Activated CD4-positive, alpha-beta T cell treated with anti-CD3 and anti-CD28 coated beads for 36 hours (primary cell): ENCODE results near the gene ORC4. TPM values are rescaled to one million over a fixed set of nuclear protein-coding genes. Genes with fewer than 3 reads are reported as not detected.

ENCODE experiments used
- ATAC-seq: fragments of 200-7000 bp; cut with Tn5 transposase; one replicate; pipeline ENCODE4 v1.10.0; 2021; ENCODE audit warnings: mild to moderate bottlenecking, moderate library complexity
- CTCF ChIA-PET: fragments of 350-600 bp; sonication (Branson Sonifier 250); formaldehyde crosslinking; loops from one replicate; lab custom pipeline; 2021; ENCODE audit warnings: antibody characterized with exemption; lab: Charles Lee
- POLR2A ChIA-PET: fragments of 350-600 bp; sonication (Branson Sonifier 250); formaldehyde crosslinking; loops from one replicate; lab custom pipeline; 2021; ENCODE audit warnings: antibody characterized with exemption, inconsistent platforms; lab: Charles Lee
- DNase-seq: peaks from one replicate; pipeline ENCODE4 v3.0.0-alpha.2; 2020
- H3K27ac Mint-ChIP-seq: one replicate; pipeline ENCODE4 v1.8.0; 2021; ENCODE audit warnings: mixed read lengths
- H3K27me3 Mint-ChIP-seq: one replicate; pipeline ENCODE4 v1.8.0; 2021; ENCODE audit warnings: mixed read lengths
- H3K36me3 Mint-ChIP-seq: one replicate; pipeline ENCODE4 v1.8.0; 2021; ENCODE audit warnings: low read depth, mixed read lengths
- H3K4me1 Mint-ChIP-seq: one replicate; pipeline ENCODE4 v1.8.0; 2021; ENCODE audit warnings: mixed read lengths
- H3K4me3 Mint-ChIP-seq: one replicate; pipeline ENCODE4 v1.8.0; 2021; ENCODE audit warnings: mild to moderate bottlenecking, moderate library complexity, mixed read lengths
- H3K9me3 Mint-ChIP-seq: one replicate; pipeline ENCODE4 v1.8.0; 2021; ENCODE audit warnings: low read depth, mixed read lengths
- intact Hi-C, 2 experiments: fragments of 100-400 bp; cut with DNase I in 1 of 2; cut with micrococcal nuclease in 1 of 2; formaldehyde crosslinking; loops; one replicate each; pipeline versions ENCODE4 v1.14.2 to v1.15.1; 2022 to 2024; cut with DNase I, micrococcal nuclease
- total RNA-seq, 2 experiments: library from RNA; stranded (reverse); gene quantifications; one replicate each; pipeline ENCODE4 v1.2.3, GENCODE V29; 2021

ORC4 gene
- total RNA-seq, 2 experiments from 2014 or later: 41.2 to 41.8 TPM

DNA sequence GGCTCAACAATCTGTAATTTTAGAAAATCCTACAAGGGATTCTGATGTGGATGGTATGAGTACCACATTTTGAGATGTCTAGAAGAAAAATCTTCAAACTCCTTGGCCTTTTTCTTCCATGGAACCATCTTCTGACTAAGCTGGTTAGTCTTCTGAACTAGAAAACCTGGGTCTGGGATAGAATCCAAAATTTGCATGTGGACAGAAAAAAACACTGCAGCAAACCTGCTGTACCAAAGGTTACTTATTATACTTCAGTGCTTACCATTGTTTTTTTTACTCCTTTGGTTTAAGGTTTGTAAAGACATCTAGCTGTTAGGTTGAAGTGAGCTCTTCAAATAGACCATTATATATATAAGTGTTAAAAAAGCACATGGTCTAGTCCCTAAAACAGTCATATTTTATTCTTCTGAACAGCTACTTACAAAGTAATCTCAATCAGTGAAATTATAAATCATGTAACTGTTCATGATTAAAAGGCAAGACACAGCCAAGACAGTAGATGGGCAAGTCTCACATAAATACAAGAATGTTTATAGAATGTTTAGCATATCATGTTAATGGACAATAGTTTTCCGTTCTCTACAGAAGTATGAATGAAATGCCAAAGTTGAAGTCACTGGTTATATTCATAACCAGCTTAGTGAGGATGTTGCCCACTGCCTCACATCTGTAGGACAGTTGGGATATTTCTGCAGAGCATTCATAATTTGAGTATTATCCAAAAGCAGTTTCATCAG lies 85.5 kb downstream of the ORC4 start:
- intact Hi-C loops: loop anchor here (5.0 kb wide), 2 partner anchors 267 to 1627 kb away; no protein-coding TSS in a partner anchor
- Mint-ChIP-seq H3K4me1 (no peaks in the 10 kb centered on the region), H3K36me3 (peaks cover 13% of the 10 kb centered on the region), H3K27ac (no peak overlapping the region), H3K9me3 (no peaks in the 10 kb centered on the region), H3K4me3 (no peak overlapping the region), H3K27me3 (no peaks in the 10 kb centered on the region)
- POLR2A ChIA-PET: no interaction called here
- ATAC-seq: no peak
- CTCF ChIA-PET: interaction anchor here (0.7 to 1.4 kb wide), 2 partner anchors 270 to 574 kb away, joined by 3 to 4 read pairs; no protein-coding TSS in a partner anchor
- no peak for DNase-seq

DNA sequence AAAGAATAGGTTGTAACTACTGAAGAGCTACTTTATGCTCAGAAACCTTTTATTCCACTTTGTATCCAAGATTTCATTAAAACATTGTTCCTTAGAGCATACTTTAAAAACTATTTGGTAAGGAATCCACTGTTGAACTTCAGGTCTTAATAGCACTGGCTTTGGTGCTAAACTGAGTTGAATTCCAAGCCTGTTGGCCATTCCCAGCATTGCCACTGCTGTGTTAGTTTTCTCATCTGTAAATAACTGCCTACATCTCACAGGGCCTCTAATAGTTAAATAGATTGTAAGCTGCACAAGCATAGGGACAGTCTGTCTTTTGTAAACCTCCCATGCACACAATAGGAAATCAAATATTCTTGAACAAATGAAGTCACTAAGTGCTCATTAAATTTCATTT lies 86.6 kb downstream of the ORC4 start:
- Mint-ChIP-seq H3K9me3 (no peaks in the 10 kb centered on the region), H3K27ac (no peak overlapping the region), H3K4me1 (no peaks in the 10 kb centered on the region), H3K36me3 (peaks cover 13% of the 10 kb centered on the region), H3K27me3 (no peaks in the 10 kb centered on the region), H3K4me3 (no peak overlapping the region)
- POLR2A ChIA-PET: no interaction called here
- intact Hi-C loops: no loop called here
- no peak for ATAC-seq
- no peak for DNase-seq
- CTCF ChIA-PET: interaction anchor here (0.6 to 1.0 kb wide), 3 partner anchors 53 to 95 kb away, joined by 3 to 4 read pairs (median 3); no protein-coding TSS in a partner anchor

DNA sequence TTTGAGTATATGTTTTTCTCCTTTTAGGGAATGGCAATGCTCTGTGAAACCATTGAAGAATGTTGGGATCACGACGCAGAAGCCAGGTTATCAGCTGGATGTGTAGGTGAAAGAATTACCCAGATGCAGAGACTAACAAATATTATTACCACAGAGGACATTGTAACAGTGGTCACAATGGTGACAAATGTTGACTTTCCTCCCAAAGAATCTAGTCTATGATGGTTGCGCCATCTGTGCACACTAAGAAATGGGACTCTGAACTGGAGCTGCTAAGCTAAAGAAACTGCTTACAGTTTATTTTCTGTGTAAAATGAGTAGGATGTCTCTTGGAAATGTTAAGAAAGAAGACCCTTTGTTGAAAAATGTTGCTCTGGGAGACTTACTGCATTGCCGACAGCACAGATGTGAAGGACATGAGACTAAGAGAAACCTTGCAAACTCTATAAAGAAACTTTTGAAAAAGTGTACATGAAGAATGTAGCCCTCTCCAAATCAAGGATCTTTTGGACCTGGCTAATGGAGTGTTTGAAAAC lies 93.4 kb downstream of the ORC4 start:
- H3K27me3 Mint-ChIP-seq: no peaks in the 10 kb centered on the region
- intact Hi-C loops: no loop called here
- H3K4me1 Mint-ChIP-seq: peaks cover 14% of the 10 kb centered on the region
- no peak overlapping the region for H3K4me3 Mint-ChIP-seq
- POLR2A ChIA-PET: no interaction called here
- CTCF ChIA-PET: no interaction called here
- no peaks in the 10 kb centered on the region for H3K9me3 Mint-ChIP-seq
- peaks cover 10% of the 10 kb centered on the region for H3K36me3 Mint-ChIP-seq
- no peak for DNase-seq
- no peak overlapping the region for H3K27ac Mint-ChIP-seq
- ATAC-seq: no peak

DNA sequence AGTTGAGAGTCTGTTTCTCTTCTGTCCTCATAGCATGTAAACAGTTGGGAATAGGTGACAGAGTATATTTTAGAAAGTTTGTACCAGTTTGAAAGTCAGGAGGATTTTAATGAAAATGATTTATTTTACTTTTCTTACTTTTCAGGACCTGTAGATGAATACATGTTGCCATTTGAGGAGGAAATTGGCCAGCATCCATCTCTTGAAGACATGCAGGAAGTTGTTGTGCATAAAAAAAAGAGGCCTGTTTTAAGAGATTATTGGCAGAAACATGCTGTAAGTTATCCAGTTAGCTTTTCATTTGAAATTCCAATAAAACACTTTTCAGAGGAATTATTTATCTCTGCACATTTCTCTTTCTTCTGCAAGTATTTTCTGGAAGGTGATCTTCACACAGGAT lies 94.7 kb downstream of the ORC4 start:
- H3K4me1 Mint-ChIP-seq: peaks cover 14% of the 10 kb centered on the region
- intact Hi-C loops: no loop called here
- POLR2A ChIA-PET: no interaction called here
- no peaks in the 10 kb centered on the region for H3K9me3 Mint-ChIP-seq
- CTCF ChIA-PET: no interaction called here
- peak overlapping the region; percentile 8 for H3K27ac Mint-ChIP-seq
- DNase-seq (no peak), ATAC-seq (no peak)
- no peak overlapping the region for H3K4me3 Mint-ChIP-seq
- no peaks in the 10 kb centered on the region for H3K27me3 Mint-ChIP-seq
- H3K36me3 Mint-ChIP-seq: peaks cover 8% of the 10 kb centered on the region

DNA sequence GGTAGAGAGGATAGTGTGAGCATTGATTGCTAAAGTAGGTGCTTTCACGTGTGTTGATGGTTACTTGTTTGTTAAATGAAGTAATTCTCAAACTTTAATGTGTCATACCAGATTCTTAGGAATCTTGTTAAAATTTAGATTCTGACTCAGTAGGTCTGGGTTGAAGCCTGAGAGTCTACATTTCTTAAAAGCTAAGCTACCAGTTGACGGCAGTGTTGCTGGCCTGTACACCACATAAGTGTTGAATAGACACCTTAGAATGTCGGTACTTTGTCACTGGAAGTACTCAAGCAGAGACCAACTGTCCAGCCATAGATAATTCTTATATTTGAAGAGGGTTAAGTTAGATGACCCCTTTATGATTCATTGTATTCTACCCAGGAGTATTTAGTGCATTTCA lies 95.9 kb downstream of the ORC4 start:
- DNase-seq (no peak), ATAC-seq (no peak)
- no peak overlapping the region for H3K27ac Mint-ChIP-seq
- intact Hi-C loops: no loop called here
- no peaks in the 10 kb centered on the region for H3K9me3 Mint-ChIP-seq
- peaks cover 7% of the 10 kb centered on the region for H3K36me3 Mint-ChIP-seq
- no peaks in the 10 kb centered on the region for H3K27me3 Mint-ChIP-seq
- H3K4me3 Mint-ChIP-seq: no peak overlapping the region
- H3K4me1 Mint-ChIP-seq: peaks cover 14% of the 10 kb centered on the region
- POLR2A ChIA-PET: no interaction called here
- CTCF ChIA-PET: no interaction called here

DNA sequence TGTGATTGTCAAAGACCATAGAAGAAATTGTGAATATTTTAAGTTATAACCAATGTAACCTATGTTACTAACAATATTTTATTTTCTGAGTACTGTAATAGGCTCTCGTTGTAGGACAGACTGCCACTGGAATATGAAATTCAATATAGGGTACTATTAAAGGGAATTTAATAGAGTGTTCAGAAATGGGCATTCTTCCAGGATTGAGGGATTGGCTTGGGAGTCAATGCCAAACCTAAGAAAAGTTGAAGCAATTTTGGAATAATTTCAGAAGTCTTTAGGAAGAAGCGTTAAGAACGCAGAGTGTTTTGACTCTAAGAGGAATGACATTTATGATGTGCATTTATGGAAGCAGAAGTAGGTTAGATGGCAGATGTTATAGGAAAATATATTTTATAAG lies 96.7 kb downstream of the ORC4 start:
- no peak overlapping the region for H3K4me3 Mint-ChIP-seq
- H3K36me3 Mint-ChIP-seq: peaks cover 7% of the 10 kb centered on the region
- intact Hi-C loops: no loop called here
- H3K9me3 Mint-ChIP-seq: no peaks in the 10 kb centered on the region
- ChIA-PET POLR2A (no interaction called here), CTCF (no interaction called here)
- H3K27ac Mint-ChIP-seq: no peak overlapping the region
- peaks cover 14% of the 10 kb centered on the region for H3K4me1 Mint-ChIP-seq
- DNase-seq: no peak
- no peaks in the 10 kb centered on the region for H3K27me3 Mint-ChIP-seq
- no peak for ATAC-seq

DNA sequence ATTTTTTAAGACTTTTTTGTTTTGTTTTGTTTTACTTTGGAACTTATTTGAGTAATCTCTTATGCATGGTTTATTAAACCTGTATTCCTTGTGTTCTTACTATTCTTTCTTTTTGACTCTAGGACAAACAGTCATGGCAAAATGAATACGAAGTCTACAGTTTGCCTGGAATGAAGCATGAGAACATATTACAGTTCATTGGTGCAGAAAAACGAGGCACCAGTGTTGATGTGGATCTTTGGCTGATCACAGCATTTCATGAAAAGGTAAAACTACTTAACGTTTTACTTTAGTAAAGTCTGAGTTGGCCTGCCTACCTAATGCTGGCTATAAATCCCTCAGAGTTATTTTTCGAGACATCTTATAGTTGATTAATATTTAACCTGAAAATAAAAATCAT lies 103.4 kb downstream of the ORC4 start:
- POLR2A ChIA-PET: no interaction called here
- no peak for DNase-seq
- ATAC-seq: no peak
- no peak overlapping the region for H3K27ac Mint-ChIP-seq
- peaks cover 2% of the 10 kb centered on the region for H3K36me3 Mint-ChIP-seq
- H3K4me1 Mint-ChIP-seq: no peaks in the 10 kb centered on the region
- CTCF ChIA-PET: no interaction called here
- H3K27me3 Mint-ChIP-seq: no peaks in the 10 kb centered on the region
- no peaks in the 10 kb centered on the region for H3K9me3 Mint-ChIP-seq
- intact Hi-C loops: loop anchor here in 1 of 2 experiments (10.0 kb wide), 1 partner anchor 1182 kb away; no protein-coding TSS in a partner anchor
- no peak overlapping the region for H3K4me3 Mint-ChIP-seq

DNA sequence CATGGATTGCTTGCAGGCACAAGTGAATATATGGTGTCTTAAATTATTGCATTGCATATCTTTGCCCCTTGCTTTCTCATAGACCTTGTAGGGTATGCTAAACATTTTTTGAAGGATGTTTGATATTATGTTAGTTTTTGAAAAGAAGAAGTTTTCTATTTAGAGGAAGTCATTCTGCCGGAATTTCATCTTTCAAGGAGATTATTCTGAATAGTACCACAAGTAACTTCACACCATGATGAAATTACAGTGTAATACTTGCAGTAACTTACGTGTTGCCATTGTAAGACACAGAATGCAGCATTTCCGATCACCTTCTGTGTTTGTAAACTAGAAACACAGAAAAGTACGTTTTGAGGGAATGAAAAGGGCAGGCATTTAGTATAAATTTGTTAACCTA lies 103.8 kb downstream of the ORC4 start:
- Mint-ChIP-seq H3K4me1 (no peaks in the 10 kb centered on the region), H3K9me3 (no peaks in the 10 kb centered on the region), H3K27me3 (no peaks in the 10 kb centered on the region), H3K4me3 (no peak overlapping the region), H3K27ac (no peak overlapping the region), H3K36me3 (peaks cover 2% of the 10 kb centered on the region)
- ChIA-PET CTCF (no interaction called here), POLR2A (no interaction called here)
- DNase-seq (no peak), ATAC-seq (no peak)
- intact Hi-C loops: loop anchor here in 1 of 2 experiments (10.0 kb wide), 1 partner anchor 1182 kb away; no protein-coding TSS in a partner anchor

DNA sequence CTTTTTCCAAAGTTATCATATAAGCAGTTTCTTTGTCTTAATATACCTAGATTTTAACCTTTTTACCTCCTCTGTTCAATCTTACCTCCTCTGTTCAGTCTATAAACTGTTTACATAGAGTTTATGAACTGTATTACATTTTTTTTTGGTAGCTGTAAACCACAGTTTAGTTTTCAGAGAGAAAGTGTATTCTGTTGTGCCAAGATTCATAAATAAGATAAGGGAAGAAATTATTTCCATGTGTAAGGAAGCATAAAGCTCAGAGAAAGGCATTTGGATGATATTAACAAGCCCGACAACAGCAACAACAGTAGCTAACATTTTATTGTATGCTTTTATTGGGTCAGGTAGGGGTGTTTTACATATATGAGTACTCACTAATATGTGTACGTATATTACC lies 104.5 kb downstream of the ORC4 start:
- Mint-ChIP-seq H3K4me1 (no peaks in the 10 kb centered on the region), H3K9me3 (no peaks in the 10 kb centered on the region), H3K4me3 (no peak overlapping the region), H3K27me3 (no peaks in the 10 kb centered on the region), H3K27ac (no peak overlapping the region), H3K36me3 (peaks cover 2% of the 10 kb centered on the region)
- ChIA-PET CTCF (interaction anchor here (0.6 to 1.3 kb wide), 2 partner anchors 32 to 55 kb away, joined by 3 to 5 read pairs; no protein-coding TSS in a partner anchor), POLR2A (no interaction called here)
- intact Hi-C loops: loop anchor here in 1 of 2 experiments (10.0 kb wide), 1 partner anchor 1181 kb away; no protein-coding TSS in a partner anchor
- no peak for DNase-seq
- ATAC-seq: no peak

DNA sequence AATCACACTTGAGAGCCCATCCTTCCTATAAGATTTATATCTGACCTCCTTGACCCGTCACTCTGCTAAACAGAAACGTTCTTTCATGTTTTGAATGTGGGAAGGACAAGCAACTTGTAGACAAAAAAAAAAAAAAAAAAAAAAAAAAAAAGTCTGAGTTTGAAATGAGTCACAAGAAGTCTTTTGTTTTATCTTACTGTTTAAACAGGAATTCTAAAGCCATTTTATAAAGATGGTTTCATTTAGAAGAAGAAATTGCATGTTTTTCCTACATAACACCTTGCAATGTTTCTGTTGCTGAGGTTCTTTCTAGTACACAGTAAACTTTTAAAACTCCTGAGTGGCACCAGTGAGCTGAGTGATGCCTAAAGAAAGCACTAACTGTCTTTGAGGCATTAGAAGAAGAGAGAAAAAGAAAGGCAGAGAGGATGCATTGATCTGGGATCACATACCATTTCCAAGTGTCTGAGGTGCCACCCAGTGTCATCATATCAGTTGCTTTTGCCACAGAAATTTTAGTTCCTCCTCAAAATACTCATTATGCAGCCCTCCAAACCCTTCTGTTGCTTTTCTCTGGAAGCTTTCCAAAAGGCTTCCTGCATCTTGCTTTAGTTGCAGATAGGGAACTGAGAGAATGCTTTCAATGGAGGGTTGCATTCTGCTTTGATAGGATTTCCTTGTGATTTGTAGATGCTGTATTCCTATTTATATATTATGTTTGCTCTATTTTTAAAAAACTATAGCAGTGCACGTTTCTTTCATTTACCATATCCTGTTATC lies 106.6 kb downstream of the ORC4 start:
- DNase-seq (no peak), ATAC-seq (no peak)
- Mint-ChIP-seq H3K36me3 (no peaks in the 10 kb centered on the region), H3K27me3 (no peaks in the 10 kb centered on the region), H3K4me3 (no peak overlapping the region), H3K9me3 (no peaks in the 10 kb centered on the region), H3K27ac (no peak overlapping the region), H3K4me1 (no peaks in the 10 kb centered on the region)
- POLR2A ChIA-PET: no interaction called here
- CTCF ChIA-PET: interaction anchor here (0.7 to 5.5 kb wide), 2 partner anchors 20 to 831 kb away, joined by 3 to 60 read pairs; no protein-coding TSS in a partner anchor
- intact Hi-C loops: loop anchor here (5.0 to 10.0 kb wide), 4 partner anchors 582 to 1182 kb away; no protein-coding TSS in a partner anchor

DNA sequence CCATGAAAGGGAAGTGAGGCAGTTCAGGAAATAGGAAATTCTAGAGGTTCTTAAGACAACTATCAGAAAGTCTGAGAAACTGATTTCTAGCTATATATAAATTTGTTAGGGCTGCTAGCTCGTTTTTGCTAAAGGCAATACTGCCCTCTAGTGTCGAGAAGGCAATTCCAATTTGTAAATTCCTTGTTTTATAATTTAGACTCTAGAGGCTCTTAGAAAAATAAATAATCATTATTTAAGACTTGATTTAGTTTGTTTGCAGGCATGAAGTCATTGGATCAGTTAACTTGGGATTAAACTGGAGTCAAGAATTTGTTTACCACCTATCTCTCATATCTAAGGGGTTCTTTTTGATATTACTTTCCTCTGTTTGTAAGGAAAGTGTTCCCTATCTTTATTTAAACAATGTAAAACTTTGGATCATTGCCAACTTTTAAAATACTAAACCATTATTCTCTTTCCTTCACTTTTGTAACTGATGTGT lies 109.5 kb downstream of the ORC4 start:
- H3K27ac Mint-ChIP-seq: no peak overlapping the region
- no peaks in the 10 kb centered on the region for H3K9me3 Mint-ChIP-seq
- ChIA-PET CTCF (interaction anchor here (0.6 to 5.5 kb wide), 25 partner anchors 9 to 1177 kb away, joined by 3 to 60 read pairs (median 4); no protein-coding TSS in a partner anchor), POLR2A (no interaction called here)
- H3K4me3 Mint-ChIP-seq: no peak overlapping the region
- H3K36me3 Mint-ChIP-seq: peaks cover 10% of the 10 kb centered on the region
- DNase-seq: peak; percentile 29
- intact Hi-C loops: loop anchor here (1.0 to 10.0 kb wide), 8 partner anchors 66 to 1179 kb away; partner anchors contain the start of gene ACVR2A (in 1 of the 2)
- H3K27me3 Mint-ChIP-seq: no peaks in the 10 kb centered on the region
- H3K4me1 Mint-ChIP-seq: no peaks in the 10 kb centered on the region
- no peak for ATAC-seq
